HG03095 (cell line): ENCODE data around the gene BET1L.
A peak's percentile ranks its signal among the peaks of the same experiment; 100 is the strongest.

Experiments used
- ATAC-seq: cut with Tn5 transposase; IDR thresholded peaks from one replicate; pipeline ENCODE4 v1.9.1; 2021; ENCODE audit warnings: moderate library complexity; ENCODE audit not compliant: unreplicated experiment

The BET1L gene

GRCh38 chr11:210803-211180 lies 3.6 kb upstream of the BET1L start:
- no peak for ATAC-seq

GRCh38 chr11:210122-210802 lies 3.1 kb upstream of the BET1L start:
- ATAC-seq = no peak

- no peak for ATAC-seq
Observed at GRCh38 chr11:209275-210121, 2.3 kb upstream of the BET1L start.

GRCh38 chr11:208917-209260 lies 1.7 kb upstream of the BET1L start:
- ATAC-seq = no peak

GRCh38 chr11:208181-208916 lies 1.1 kb upstream of the BET1L start:
- peak; percentile 38 for ATAC-seq

GRCh38 chr11:207863-208180 lies 623 bp upstream of the BET1L start:
- no peak for ATAC-seq

GRCh38 chr11:206526-207207 lies 532 bp downstream of the BET1L start:
- peak; percentile 1 for ATAC-seq

- no peak for ATAC-seq
Observed at GRCh38 chr11:206002-206384, 1.2 kb downstream of the BET1L start.

- ATAC-seq = no peak
Observed at GRCh38 chr11:205221-206001, 1.8 kb downstream of the BET1L start.

GRCh38 chr11:204587-205109 lies 2.6 kb downstream of the BET1L start:
- ATAC-seq = no peak

GRCh38 chr11:203945-204586 lies 3.1 kb downstream of the BET1L start:
- no peak for ATAC-seq

GRCh38 chr11:203056-203944 lies 3.9 kb downstream of the BET1L start:
- no peak for ATAC-seq

GRCh38 chr11:202490-202889 lies 4.7 kb downstream of the BET1L start:
- ATAC-seq = no peak

GRCh38 chr11:201966-202365 lies 5.2 kb downstream of the BET1L start:
- ATAC-seq = no peak

- no peak for ATAC-seq
Observed at GRCh38 chr11:200224-201003, 6.8 kb downstream of the BET1L start.

GRCh38 chr11:199782-200181 lies 7.4 kb downstream of the BET1L start:
- ATAC-seq = no peak

- ATAC-seq = no peak
Observed at GRCh38 chr11:199004-199581, 8.1 kb downstream of the BET1L start.
